Neuronal stem cell (in vitro differentiated cells): Measurements from ENCODE around the gene ERCC6L2.

Experiments used
- DNase-seq: peaks from one replicate; pipeline ENCODE4 v3.0.0-alpha.2; 2013; ENCODE audit warnings: low spot score
- H2AFZ ChIP-seq: one replicate; pipeline ENCODE4 v1.6.1; 2013; ENCODE audit warnings: mild to moderate bottlenecking, low read length, inconsistent platforms
- H2AK5ac ChIP-seq: 2 replicates; pipeline ENCODE4 v1.6.1; 2013; ENCODE audit warnings: low read depth, mild to moderate bottlenecking, inconsistent platforms, low read length, moderate library complexity, mixed read lengths
- H2BK120ac ChIP-seq: 2 replicates; pipeline ENCODE4 v1.6.1; 2013; ENCODE audit warnings: low read depth, mild to moderate bottlenecking, inconsistent platforms, low read length, moderate library complexity, mixed read lengths
- H2BK12ac ChIP-seq: one replicate; pipeline ENCODE4 v1.6.1; 2013; ENCODE audit warnings: low read length, inconsistent platforms
- H2BK15ac ChIP-seq: 2 replicates; pipeline ENCODE4 v1.6.1; 2013; ENCODE audit warnings: mild to moderate bottlenecking, low read length, inconsistent platforms, mixed read lengths
- H2BK5ac ChIP-seq: one replicate; pipeline ENCODE4 v1.6.1; 2013; ENCODE audit warnings: inconsistent platforms, mild to moderate bottlenecking, low read length, moderate library complexity
- H3K14ac ChIP-seq: one replicate; pipeline ENCODE4 v1.6.1; 2013; ENCODE audit warnings: low read length, inconsistent platforms
- H3K18ac ChIP-seq: 2 replicates; pipeline ENCODE4 v1.6.1; 2013; ENCODE audit warnings: low read length, inconsistent platforms
- H3K23ac ChIP-seq: 2 replicates; pipeline ENCODE4 v1.6.1; 2013; ENCODE audit warnings: low read depth, mild to moderate bottlenecking, mixed read lengths, low read length, inconsistent platforms; ENCODE audit not compliant: poor library complexity
- H3K27ac ChIP-seq: replicated peaks from 3 replicates; pipeline ENCODE4 v1.5.1; 2013; ENCODE audit warnings: low read length, inconsistent platforms
- H3K27me3 ChIP-seq, 3 experiments: 2 replicates each; pipeline ENCODE4 v1.6.1; 2013; ENCODE audit warnings: low read length in 3 of 3, mild to moderate bottlenecking in 2 of 3, inconsistent platforms in 1 of 3, low read depth in 1 of 3, mixed read lengths in 1 of 3, moderate library complexity in 1 of 3; ENCODE audit not compliant: control insufficient read depth in 3 of 3, insufficient read depth in 3 of 3
- H3K36me3 ChIP-seq, 2 donors: replicated peaks in 1 of 2; 2 replicates each; pipeline ENCODE4 v1.6.1; 2013; ENCODE audit warnings: low read length in 2 of 2; ENCODE audit not compliant: control insufficient read depth in 2 of 2, insufficient read depth in 2 of 2
- H3K4ac ChIP-seq: 2 replicates; pipeline ENCODE4 v1.6.1; 2013; ENCODE audit warnings: inconsistent platforms, mild to moderate bottlenecking, low read length, moderate library complexity
- H3K4me1 ChIP-seq, 2 donors: 1 replicate in 1 of 2; 2 replicates in 1 of 2; pipeline ENCODE4 v1.6.1; 2013; ENCODE audit warnings: low read length in 2 of 2, low read depth in 1 of 2; ENCODE audit not compliant: control insufficient read depth in 2 of 2, insufficient read depth in 1 of 2
- H3K4me2 ChIP-seq: one replicate; pipeline ENCODE4 v1.6.1; 2013; ENCODE audit warnings: mild to moderate bottlenecking, low read length, inconsistent platforms; ENCODE audit not compliant: insufficient read depth, poor library complexity, severe bottlenecking
- H3K4me3 ChIP-seq, 2 donors: 2 replicates each; pipeline ENCODE4 v1.5.1; 2013; ENCODE audit warnings: low read length in 2 of 2, mild to moderate bottlenecking in 2 of 2, inconsistent platforms in 1 of 2, moderate library complexity in 1 of 2
- H3K79me1 ChIP-seq: one replicate; pipeline ENCODE4 v1.6.1; 2013; ENCODE audit warnings: low read depth, mild to moderate bottlenecking, inconsistent platforms, low read length, moderate library complexity
- H3K9ac ChIP-seq: one replicate; pipeline ENCODE4 v1.6.1; 2013; ENCODE audit warnings: mild to moderate bottlenecking, low read depth, low read length, inconsistent platforms; ENCODE audit not compliant: poor library complexity
- H3K9me3 ChIP-seq, 2 donors: replicated peaks in 1 of 2; 2 replicates each; pipeline versions ENCODE3 to v1.6.1; 2013; ENCODE audit warnings: low read length in 2 of 2, mild to moderate bottlenecking in 2 of 2, inconsistent platforms in 1 of 2, low read depth in 1 of 2, mixed read lengths in 1 of 2, moderate library complexity in 1 of 2; ENCODE audit not compliant: control insufficient read depth in 2 of 2, insufficient read depth in 1 of 2
- H4K8ac ChIP-seq: one replicate; pipeline ENCODE4 v1.6.1; 2013; ENCODE audit warnings: low read depth, mild to moderate bottlenecking, inconsistent platforms, low read length, moderate library complexity
- H4K91ac ChIP-seq: one replicate; pipeline ENCODE4 v1.6.1; 2013; ENCODE audit warnings: low read length, low read depth, mild to moderate bottlenecking, inconsistent platforms; ENCODE audit not compliant: poor library complexity
- WGBS, 2 donors: extraction: QIAGEN DNeasy Blood & Tissue Kit; methylation state at CpG; one replicate each; pipeline ENCODE4 v1.1.7; 2013; ENCODE audit warnings: missing lambda C conversion rate in 2 of 2, mixed read lengths in 1 of 2; ENCODE audit not compliant: insufficient read length in 2 of 2, insufficient replicate concordance in 1 of 2; ENCODE audit errors: extremely low coverage in 2 of 2; 5-methylcytosine and 5-hydroxymethylcytosine counted together

Gene ERCC6L2

GRCh38 chr9:95989297-95989696 lies 113.8 kb downstream of the ERCC6L2 start:
- Histone ChIP-seq H3K4ac (no peak overlapping the region), H3K23ac (no peak overlapping the region), H4K91ac (no peak overlapping the region), H3K4me2 (no peak overlapping the region), H2AFZ (no peak overlapping the region), H3K79me1 (no peaks in the 10 kb centered on the region), H3K14ac (no peak overlapping the region), H2BK15ac (no peak overlapping the region), H3K9me3 (peaks cover 3 to 16% of the 10 kb centered on the region in 2 donors), H4K8ac (no peak overlapping the region), H3K4me1 (no peaks in the 10 kb centered on the region), H2BK12ac (no peak overlapping the region), H3K27ac (no peak overlapping the region), H3K4me3 (no peak overlapping the region), H3K9ac (no peak overlapping the region), H3K36me3 (peaks cover 6 to 45% of the 10 kb centered on the region in 2 donors), H2BK120ac (no peak overlapping the region), H2AK5ac (no peak overlapping the region), H2BK5ac (no peak overlapping the region), H3K27me3 (no peaks in the 10 kb centered on the region), H3K18ac (no peak overlapping the region)
- no peak for DNase-seq
- WGBS, 2 donors, result no CpG with 5 or more reads among the region's 1 CpG

DNA sequence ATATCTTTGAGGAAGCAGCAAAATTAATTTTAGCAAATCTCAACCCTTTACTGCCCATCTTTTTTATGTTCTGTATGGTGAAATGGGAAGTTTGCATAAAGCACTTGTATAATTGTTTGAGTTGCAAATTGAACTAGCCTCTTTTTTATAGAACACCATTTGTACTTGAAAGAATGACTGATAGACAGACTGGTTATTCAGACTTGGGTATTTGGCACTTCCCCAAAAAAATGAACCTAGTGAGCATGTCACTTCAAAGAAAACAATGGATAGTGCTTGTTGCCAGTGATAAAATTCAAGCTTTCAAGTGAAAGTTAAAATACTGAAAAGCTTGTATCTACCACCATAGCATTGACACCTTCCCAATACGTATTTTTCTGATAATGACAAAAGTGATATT lies 115.8 kb downstream of the ERCC6L2 start:
- H3K79me1 ChIP-seq, result no peaks in the 10 kb centered on the region
- H3K4me1 ChIP-seq, result no peaks in the 10 kb centered on the region
- no peak overlapping the region for H4K8ac ChIP-seq
- no peak overlapping the region for H3K9ac ChIP-seq
- WGBS, 2 donors, result no CpG with 5 or more reads among the region's 1 CpG
- no peak overlapping the region for H3K4me3 ChIP-seq
- no peak overlapping the region for H3K14ac ChIP-seq
- H3K4me2 ChIP-seq, result no peak overlapping the region
- H2BK12ac ChIP-seq, result no peak overlapping the region
- H3K9me3 ChIP-seq, result peaks cover 3 to 15% of the 10 kb centered on the region in 2 donors
- no peak overlapping the region for H4K91ac ChIP-seq
- no peak overlapping the region for H3K18ac ChIP-seq
- no peak overlapping the region for H2BK15ac ChIP-seq
- H3K23ac ChIP-seq, result no peak overlapping the region
- no peak overlapping the region for H2BK5ac ChIP-seq
- peaks cover 4 to 37% of the 10 kb centered on the region in 2 donors for H3K36me3 ChIP-seq
- H2BK120ac ChIP-seq, result no peak overlapping the region
- H3K27me3 ChIP-seq, result no peaks in the 10 kb centered on the region
- no peak overlapping the region for H3K27ac ChIP-seq
- no peak overlapping the region for H2AK5ac ChIP-seq
- no peak overlapping the region for H3K4ac ChIP-seq
- no peak for DNase-seq
- no peak overlapping the region for H2AFZ ChIP-seq

GRCh38 chr9:95992536-95992935 lies 117.0 kb downstream of the ERCC6L2 start:
- Histone ChIP-seq H2AK5ac (no peak overlapping the region), H3K27me3 (no peaks in the 10 kb centered on the region), H3K4ac (no peak overlapping the region), H3K79me1 (no peaks in the 10 kb centered on the region), H4K91ac (no peak overlapping the region), H3K4me3 (no peak overlapping the region), H2BK15ac (no peak overlapping the region), H3K23ac (no peak overlapping the region), H3K14ac (no peak overlapping the region), H3K9me3 (peaks cover under 1 to 9% of the 10 kb centered on the region in 2 donors), H2BK12ac (no peak overlapping the region), H3K18ac (no peak overlapping the region), H3K36me3 (peaks cover 1 to 39% of the 10 kb centered on the region in 2 donors), H4K8ac (no peak overlapping the region), H3K4me2 (no peak overlapping the region), H3K27ac (no peak overlapping the region), H2BK120ac (no peak overlapping the region), H2BK5ac (no peak overlapping the region), H3K4me1 (no peaks in the 10 kb centered on the region), H2AFZ (no peak overlapping the region), H3K9ac (no peak overlapping the region)
- no peak for DNase-seq
- no CpG with 5 or more reads among the region's 2 CpGs for WGBS, 2 donors

DNA sequence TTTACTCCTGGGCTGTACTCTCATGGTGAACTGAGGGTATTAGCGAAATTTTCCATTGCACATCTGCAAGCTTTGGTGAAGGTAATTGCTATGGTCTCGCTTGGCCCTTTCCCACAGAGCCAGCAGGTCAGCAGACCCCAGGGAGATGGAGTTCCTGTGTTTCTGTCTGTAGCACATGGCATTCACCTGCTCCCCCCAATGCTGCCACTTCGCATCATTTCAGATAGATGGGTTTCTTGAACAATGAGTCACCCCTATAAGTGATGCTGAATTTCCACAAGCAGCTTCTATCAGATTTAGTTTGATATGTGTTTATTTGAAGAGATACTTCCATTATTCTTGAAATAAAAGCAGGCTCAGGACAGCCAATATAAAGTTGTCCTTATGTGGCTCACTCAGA lies 117.8 kb downstream of the ERCC6L2 start:
- DNase-seq, result no peak
- H2BK120ac ChIP-seq, result no peak overlapping the region
- H3K9ac ChIP-seq, result no peak overlapping the region
- no peak overlapping the region for H3K27ac ChIP-seq
- peaks cover 0 to 1% of the 10 kb centered on the region in 2 donors for H3K9me3 ChIP-seq
- no peak overlapping the region for H2AK5ac ChIP-seq
- H3K4ac ChIP-seq, result no peak overlapping the region
- WGBS, 2 donors, result no CpG with 5 or more reads among the region's 3 CpGs
- H3K4me3 ChIP-seq, result no peak overlapping the region
- H3K23ac ChIP-seq, result no peak overlapping the region
- no peak overlapping the region for H4K91ac ChIP-seq
- H3K4me1 ChIP-seq, result no peaks in the 10 kb centered on the region
- H2BK15ac ChIP-seq, result no peak overlapping the region
- H3K14ac ChIP-seq, result no peak overlapping the region
- H3K27me3 ChIP-seq, result no peaks in the 10 kb centered on the region
- no peaks in the 10 kb centered on the region for H3K79me1 ChIP-seq
- H3K4me2 ChIP-seq, result no peak overlapping the region
- H2BK5ac ChIP-seq, result no peak overlapping the region
- no peak overlapping the region for H2AFZ ChIP-seq
- H3K36me3 ChIP-seq, result peaks cover 1 to 40% of the 10 kb centered on the region in 2 donors
- no peak overlapping the region for H4K8ac ChIP-seq
- no peak overlapping the region for H3K18ac ChIP-seq
- no peak overlapping the region for H2BK12ac ChIP-seq
